HG03045 (cell line): Measurements from ENCODE around the gene RBBP6.
"Not testable (repeated sequence)": the region's sequence is repeated elsewhere in the genome, so short reads cannot be mapped to it uniquely, and the experiment has no call there.

Source experiments
- ATAC-seq: cut with Tn5 transposase; IDR thresholded peaks from one replicate; pipeline ENCODE4 v1.9.1; 2021; ENCODE audit warnings: mild to moderate bottlenecking, moderate library complexity; ENCODE audit not compliant: unreplicated experiment

The RBBP6 gene

GRCh38 chr16:24568392-24568791 is 29.0 kb downstream of the RBBP6 start:
- no peak for ATAC-seq

GRCh38 chr16:24571096-24571495 is 31.7 kb downstream of the RBBP6 start:
- no peak for ATAC-seq

DNA sequence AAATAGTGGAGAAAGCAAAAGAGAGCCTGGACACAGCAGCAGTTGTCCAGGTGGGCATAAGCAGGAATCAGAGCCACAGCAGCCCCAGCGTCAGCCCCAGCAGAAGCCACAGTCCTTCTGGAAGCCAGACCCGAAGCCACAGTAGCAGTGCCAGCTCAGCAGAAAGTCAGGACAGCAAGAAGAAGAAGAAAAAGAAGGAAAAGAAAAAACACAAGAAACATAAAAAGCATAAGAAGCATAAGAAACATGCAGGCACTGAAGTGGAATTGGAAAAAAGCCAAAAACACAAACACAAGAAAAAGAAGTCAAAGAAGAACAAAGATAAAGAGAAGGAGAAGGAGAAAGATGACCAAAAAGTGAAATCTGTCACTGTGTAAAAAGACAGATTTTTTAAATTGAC is 32.7 kb downstream of the RBBP6 start:
- ATAC-seq, result no peak

DNA sequence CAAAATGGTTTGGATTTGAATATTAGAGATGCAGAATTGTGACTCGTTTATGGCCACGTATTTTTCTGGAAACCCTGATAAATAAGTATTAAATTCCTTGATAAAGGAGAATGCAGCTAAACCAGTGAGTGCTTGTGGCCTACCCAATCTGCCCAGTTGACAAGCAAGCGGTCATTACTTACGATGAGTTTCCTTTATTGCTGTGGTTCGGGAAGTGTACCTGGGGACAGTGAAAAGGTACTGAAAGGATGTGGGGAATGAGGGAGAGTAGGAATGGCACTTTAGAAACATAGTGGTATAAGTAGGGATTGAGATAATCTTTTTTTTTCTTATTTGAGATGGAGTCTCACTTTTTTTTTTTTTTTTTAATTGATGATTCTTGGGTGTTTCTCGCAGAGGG is 33.8 kb downstream of the RBBP6 start:
- ATAC-seq, result no peak

DNA sequence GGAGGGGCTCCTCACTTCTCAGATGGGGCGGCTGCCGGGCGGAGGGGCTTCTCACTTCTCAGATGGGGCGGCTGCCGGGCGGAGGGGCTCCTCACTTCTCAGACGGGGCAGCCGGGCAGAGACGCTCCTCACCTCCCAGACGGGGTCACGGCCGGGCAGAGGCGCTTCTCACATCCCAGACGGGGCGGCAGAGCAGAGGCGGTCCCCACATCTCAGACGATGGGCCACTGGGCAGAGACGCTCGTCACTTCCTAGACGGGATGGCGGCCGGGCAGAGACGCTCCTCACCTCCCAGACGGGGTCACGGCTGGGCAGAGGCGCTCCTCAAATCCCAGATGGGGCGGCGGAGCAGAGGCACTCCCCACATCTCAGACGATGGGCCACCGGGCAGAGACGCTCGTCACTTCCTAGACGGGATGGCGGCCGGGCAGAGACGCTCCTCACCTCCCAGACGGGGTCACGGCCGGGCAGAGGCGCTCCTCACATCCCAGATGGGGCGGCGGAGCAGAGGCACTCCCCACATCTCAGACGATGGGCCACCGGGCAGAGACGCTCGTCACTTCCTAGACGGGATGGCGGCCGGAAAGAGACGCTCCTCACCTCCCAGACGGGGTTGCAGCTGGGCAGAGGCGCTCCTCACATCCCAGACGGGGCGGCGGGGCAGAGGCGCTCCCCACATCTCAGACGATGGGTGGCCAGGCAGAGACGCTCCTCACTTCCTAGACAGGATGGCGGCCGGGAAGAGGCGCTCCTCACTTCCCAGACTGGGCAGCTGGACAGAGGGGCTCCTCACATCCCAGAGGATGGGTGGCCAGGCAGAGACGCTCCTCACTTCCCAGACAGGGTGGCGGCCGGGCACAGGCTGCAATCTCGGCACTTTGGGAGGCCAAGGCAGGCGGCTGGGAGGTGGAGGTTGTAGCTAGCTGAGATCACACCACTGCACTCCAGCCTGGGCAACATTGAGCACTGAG is 35.4 kb downstream of the RBBP6 start:
- not testable (repeated sequence) for ATAC-seq

DNA sequence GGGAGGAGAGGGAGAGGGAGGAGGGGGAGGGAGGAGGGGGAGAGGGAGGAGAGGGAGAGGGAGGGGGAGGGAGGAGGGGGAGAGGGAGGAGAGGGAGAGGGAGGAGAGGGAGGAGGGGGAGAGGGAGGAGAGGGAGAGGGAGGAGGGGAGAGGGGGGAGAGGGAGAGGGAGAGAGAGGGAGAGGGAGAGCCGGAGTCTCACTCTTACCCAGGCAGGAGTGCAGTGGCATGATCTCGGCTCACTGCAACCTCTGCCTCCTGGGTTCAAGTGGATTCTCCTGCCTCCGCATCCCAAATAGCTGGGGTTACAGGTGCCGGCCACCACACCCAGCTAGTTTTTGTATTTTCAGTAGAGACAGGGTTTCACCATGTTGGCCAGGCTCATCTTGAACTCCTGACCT is 36.4 kb downstream of the RBBP6 start:
- ATAC-seq, result not testable (repeated sequence)

DNA sequence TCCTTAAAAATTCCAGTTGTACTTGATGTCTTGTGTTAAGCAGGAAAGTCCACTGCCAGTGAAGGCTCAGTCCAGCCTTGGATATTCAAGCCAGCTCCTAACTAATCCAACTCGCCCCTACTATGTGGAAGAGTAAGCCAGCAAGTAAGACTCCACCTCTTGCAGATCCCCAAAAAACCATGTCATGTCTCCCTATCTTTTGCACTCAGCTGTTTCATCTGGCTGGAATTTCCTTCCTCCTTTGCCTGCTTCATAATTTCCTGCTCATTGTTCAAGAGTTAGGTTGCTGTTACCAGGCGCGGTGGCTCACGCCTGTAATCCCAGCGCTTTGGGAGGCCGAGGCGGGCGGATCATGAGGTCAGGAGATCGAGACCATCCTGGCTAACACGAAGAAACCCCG is 37.8 kb downstream of the RBBP6 start:
- ATAC-seq, result no peak

- no peak for ATAC-seq
Observed at GRCh38 chr16:24580665-24581064, 41.3 kb downstream of the RBBP6 start.

GRCh38 chr16:24583494-24583893 is 44.1 kb downstream of the RBBP6 start:
- no peak for ATAC-seq

- no peak for ATAC-seq
Observed at GRCh38 chr16:24589997-24590396, 50.6 kb downstream of the RBBP6 start.

DNA sequence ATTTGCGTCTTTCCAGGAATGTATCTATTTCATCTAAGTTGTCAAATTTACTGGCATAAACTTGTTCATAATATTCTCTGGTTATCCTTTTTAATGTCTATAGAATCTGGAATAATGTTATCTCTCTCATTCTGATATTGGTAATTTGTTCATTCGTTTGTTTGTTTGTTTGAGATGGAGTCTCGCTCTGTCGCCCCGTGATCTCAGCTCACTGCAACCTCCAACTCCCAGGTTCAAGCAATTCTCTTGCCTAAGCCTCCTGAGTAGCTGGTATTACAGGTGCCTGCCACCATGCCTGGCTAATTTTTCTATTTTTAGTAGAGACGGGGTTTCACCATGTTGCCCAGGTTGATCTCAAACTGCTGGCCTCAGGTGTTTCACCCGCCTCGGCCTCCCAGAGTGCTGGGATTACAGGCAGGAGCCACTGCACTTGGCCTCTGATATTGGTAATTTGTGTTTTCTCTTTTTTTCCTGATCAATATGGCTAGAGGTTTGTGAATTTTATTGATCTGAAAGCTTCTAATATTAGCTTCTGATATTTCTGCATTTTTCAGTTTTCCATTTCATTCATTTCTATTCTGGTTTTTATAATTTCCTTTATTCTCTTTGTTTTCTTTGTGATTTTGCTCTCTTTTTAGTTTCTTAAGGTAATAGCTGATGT is 59.5 kb downstream of the RBBP6 start:
- ATAC-seq, result no peak

DNA sequence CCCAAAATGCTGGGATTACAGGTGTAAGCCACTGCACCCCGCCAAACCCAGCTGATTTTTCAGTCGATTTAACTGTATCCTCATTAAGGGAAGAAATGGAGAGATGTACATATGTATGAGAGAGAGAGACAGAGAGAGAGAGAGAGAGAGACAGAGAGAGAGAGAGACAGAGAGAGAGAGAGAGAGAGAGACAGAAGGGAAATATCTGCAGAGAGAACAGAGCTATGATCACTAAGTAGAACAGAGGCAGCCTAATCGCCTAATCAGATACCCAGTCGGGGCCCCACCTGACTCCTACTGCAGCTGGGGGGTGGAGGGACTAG is 70.0 kb downstream of the RBBP6 start:
- no peak for ATAC-seq

DNA sequence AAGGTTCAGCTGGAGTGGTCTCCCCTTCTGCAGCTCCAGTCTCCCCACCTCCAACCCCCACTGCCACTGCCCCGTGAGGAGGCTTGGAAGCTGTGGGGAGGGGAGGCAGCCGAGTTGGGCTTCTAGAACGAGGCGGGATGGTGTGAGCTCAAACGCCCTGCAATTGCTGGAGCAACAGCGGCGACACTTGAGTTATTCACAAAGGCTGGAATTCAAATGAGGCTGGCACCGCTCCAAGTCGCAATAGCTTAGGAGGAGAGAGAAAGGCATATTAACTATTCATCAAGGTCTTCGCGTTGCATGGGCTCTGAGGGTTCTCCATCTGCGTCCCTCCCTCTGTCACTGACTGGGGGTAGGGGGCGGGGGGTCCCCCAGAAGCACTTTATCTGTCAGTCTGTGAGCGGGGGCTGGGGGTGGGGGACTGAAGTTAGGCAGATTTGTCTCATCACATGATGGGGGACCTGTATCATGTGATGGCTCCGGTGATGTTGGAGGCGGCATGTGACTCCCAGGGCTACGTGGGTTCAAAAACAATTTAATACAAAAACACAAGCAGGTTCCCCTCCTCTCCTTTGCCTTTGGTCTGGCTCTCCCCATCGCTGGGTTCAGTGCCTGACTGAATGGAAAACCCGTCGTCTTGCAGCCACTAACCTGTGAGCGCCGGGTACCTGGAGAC is 70.5 kb downstream of the RBBP6 start:
- ATAC-seq, result no peak

- ATAC-seq, result no peak
Observed at GRCh38 chr16:24610416-24610755, 71.0 kb downstream of the RBBP6 start.

DNA sequence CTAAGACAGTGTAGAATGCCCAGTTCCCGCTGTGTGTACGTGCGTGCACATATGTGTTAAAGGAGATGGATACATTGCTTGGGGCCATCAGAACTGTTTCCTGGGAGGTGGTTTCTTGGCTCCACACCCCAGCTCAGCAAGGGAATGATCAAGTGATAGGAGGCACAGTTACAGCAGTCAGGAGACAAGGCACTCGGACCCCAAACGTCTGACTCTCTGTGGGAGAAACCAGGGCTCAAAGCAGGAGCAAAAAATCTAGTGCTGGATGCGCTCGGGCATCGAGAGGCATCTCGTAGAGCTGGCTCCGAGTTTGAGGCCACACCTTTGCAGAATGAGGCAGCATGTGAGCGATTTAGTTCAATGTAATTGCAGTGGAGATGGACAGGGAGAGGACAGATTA is 71.9 kb downstream of the RBBP6 start:
- no peak for ATAC-seq

DNA sequence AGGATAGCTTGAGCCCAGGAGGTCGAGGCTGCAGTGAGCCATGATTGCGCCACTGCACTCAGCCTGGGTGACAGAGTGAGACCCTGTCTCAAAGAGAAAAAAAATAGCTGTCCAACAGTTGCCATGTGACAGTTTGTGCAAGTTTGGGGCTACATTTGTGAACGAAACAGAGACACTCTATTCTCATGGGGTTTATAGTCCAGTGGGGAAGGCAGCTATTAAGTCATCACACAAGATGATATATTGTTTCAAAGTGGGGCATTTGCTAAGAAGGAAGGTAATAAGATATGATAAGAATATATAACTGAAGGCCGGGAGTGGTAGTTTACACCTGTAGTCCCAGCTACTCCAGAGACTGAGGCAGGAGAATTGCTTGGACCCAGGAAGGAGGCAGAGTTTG is 73.3 kb downstream of the RBBP6 start:
- no peak for ATAC-seq

DNA sequence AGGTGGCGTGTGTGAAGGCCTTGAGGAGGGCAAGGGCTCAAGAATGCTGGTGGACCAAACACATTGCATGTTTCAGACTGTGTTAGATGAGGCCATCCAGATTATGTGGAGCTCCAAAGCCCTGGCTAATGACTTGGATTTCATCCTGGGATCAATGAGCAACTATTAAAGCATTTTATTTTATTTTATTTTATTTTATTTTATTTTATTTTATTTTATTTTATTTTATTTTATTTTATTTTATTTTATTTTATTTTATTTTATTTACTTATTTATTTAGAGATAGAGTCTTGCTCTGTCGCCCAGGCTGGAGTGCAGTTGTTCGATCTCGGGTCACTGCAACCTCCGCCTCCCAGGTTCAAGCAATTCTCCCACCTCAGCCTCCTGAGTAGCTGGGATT is 73.9 kb downstream of the RBBP6 start:
- ATAC-seq, result not testable (repeated sequence)

DNA sequence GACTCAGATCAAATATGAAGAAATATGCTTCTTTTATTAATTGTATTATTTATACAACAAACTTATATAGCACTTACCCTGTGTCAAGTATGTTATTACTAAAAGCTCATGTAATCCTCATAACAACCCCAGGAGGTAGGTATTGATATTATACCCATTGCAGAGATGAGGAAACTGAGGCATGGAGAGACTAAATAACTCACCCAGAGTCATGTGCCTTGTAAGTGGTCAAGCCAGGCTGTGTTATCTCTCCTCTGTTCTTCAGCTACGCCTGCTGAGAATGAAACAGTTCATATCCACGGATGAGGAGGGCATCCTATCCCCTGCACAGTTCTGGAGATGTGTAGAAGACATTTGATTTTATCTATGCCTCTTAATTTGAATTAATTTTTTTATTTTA is 78.1 kb downstream of the RBBP6 start:
- ATAC-seq, result no peak
